Endothelial cell (in vitro differentiated cells): ENCODE data around the gene ELOA. TPM values are rescaled to one million over a fixed set of nuclear protein-coding genes. Genes with fewer than 3 reads are reported as not detected.
"Not testable (repeated sequence)": the region's sequence is repeated elsewhere in the genome, so short reads cannot be mapped to it uniquely, and the experiment has no call there.

Source experiments
- DNase-seq: peaks from one replicate; pipeline ENCODE4 v3.0.0; 2021; ENCODE audit warnings: low spot score
- H3K27ac Mint-ChIP-seq: one replicate; pipeline ENCODE4 v1.8.0; 2021; ENCODE audit warnings: mixed read lengths, inconsistent platforms; ENCODE audit not compliant: unreplicated experiment
- H3K27me3 Mint-ChIP-seq: one replicate; pipeline ENCODE4 v1.8.0; 2021; ENCODE audit warnings: mild to moderate bottlenecking, moderate library complexity, mixed read lengths, inconsistent platforms; ENCODE audit not compliant: unreplicated experiment
- H3K36me3 Mint-ChIP-seq: one replicate; pipeline ENCODE4 v1.8.0; 2021; ENCODE audit warnings: mild to moderate bottlenecking, low read depth, mixed read lengths, inconsistent platforms; ENCODE audit not compliant: unreplicated experiment
- H3K4me1 Mint-ChIP-seq: one replicate; pipeline ENCODE4 v1.8.0; 2021; ENCODE audit warnings: mild to moderate bottlenecking, mixed read lengths, inconsistent platforms; ENCODE audit not compliant: unreplicated experiment
- H3K4me3 Mint-ChIP-seq: one replicate; pipeline ENCODE4 v1.8.0; 2021; ENCODE audit warnings: mild to moderate bottlenecking, mixed read lengths, inconsistent platforms; ENCODE audit not compliant: unreplicated experiment
- H3K9me3 Mint-ChIP-seq: one replicate; pipeline ENCODE4 v1.8.0; 2021; ENCODE audit warnings: mixed read lengths, inconsistent platforms; ENCODE audit not compliant: unreplicated experiment
- CTCF ChIP-seq: fragments of 200-600 bp; sonication (generic); IDR thresholded peaks from one replicate; pipeline ENCODE4 v1.5.0; 2021; ENCODE audit warnings: antibody characterized with exemption; ENCODE audit not compliant: unreplicated experiment
- total RNA-seq: library from RNA; stranded (reverse); fragmentation: NEBNext Ultra II Directional; extraction: Animal tissue kit (Norgen Biotek cat#: 25700); gene quantifications from one replicate; pipeline ENCODE4 v1.2.1, GENCODE V29; 2021; ENCODE audit not compliant: unreplicated experiment

ELOA gene
- total RNA-seq, 1 donor from 2014 or later, result 54.4 TPM

DNA sequence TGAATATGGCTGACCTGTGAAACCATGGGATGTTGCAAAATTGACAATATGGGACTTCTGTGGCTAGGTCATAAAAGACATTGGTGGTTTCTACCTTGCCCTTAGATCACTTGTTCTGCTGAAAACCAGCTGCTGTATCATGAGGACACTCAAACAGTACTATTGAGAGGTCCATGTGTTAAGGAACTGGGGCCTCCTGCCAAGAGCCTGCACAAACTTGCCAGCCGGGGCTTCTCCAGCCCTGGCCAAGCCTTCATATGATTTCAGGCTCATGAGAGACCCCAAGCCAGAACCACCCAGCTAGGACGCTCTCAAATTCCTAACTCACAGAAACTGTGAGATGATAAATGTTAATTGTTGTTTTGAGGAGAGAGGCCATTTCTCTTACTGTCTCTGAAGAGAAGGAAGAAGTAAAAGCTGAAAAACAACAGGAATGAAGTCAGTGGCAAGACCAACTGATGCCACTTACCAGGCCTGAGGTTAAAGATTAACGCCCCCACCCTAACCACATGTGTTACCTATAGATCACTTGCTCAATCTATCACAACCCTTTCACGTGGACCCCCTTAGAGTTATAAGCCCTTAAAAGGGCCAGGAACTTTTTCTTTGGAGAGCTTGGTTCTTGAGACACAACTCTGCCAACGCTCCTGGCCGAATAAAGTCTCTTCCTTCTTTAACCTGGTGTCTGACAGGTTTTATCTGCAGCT is 31.1 kb downstream of the ELOA start:
- Mint-ChIP-seq H3K27ac (no peak overlapping the region), H3K36me3 (no peaks in the 10 kb centered on the region), H3K27me3 (peaks cover 3% of the 10 kb centered on the region), H3K4me1 (peaks cover 7% of the 10 kb centered on the region), H3K4me3 (no peak overlapping the region), H3K9me3 (no peaks in the 10 kb centered on the region)
- DNase-seq, result no peak
- no peak for TF ChIP-seq CTCF

- Mint-ChIP-seq H3K27me3 (peaks cover 3% of the 10 kb centered on the region), H3K36me3 (no peaks in the 10 kb centered on the region), H3K4me3 (no peak overlapping the region), H3K9me3 (no peaks in the 10 kb centered on the region), H3K4me1 (peaks cover 11% of the 10 kb centered on the region), H3K27ac (no peak overlapping the region)
- TF ChIP-seq CTCF, result no peak
- DNase-seq, result no peak
Measured at GRCh38 chr1:23776217-23776616, 32.9 kb downstream of the ELOA start.

DNA sequence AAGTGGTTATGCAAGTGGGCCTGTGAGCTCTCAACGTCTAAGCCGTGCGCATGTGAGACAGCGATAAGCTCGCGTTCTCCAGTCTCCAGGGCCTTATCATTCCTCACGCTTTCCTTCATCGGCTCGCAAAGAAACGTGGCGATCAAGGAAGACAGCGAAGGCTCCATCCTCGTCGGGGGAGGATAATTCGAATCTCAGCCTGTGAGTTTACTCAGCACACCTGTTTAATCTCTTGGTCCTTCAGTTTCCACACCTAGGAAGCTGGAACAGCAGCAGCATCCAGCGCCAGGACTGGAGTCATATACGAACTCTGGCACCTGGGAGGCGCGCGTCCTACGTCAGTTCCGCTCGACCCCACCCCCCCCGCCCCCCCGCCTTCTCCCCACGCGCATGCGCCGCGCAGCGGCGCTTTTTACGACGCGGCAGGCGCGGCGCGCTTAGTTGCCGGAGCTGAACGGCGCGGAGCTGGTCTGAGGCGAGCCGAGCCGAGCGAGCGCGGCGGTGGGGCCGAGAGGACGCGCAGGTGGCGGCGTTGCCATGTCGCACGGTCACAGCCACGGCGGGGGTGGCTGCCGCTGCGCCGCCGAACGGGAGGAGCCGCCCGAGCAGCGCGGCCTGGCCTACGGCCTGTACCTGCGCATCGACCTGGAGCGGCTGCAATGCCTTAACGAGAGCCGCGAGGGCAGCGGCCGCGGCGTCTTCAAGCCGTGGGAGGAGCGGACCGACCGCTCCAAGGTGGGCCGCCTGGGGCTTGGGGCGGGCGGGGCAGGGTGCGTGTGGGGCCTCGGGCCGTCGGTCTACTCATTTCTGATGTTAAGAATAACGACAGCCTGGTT is 34.9 kb downstream of the ELOA start, which contains the start of gene PITHD1:
TSS of gene PITHD1 (plus strand) at position 440 of the 836 bp plus-strand sequence. CDS start at position 538, 98 bp downstream.
- peaks cover 4% of the 10 kb centered on the region for H3K36me3 Mint-ChIP-seq
- H3K4me3 Mint-ChIP-seq, result peak within 1 kb of the TSS; percentile 96
- peaks cover 11% of the 10 kb centered on the region for H3K4me1 Mint-ChIP-seq
- H3K9me3 Mint-ChIP-seq, result no peaks in the 10 kb centered on the region
- DNase-seq, result peak; percentile 74
- H3K27ac Mint-ChIP-seq, result peak within 1 kb of the TSS; percentile 91
- H3K27me3 Mint-ChIP-seq, result peaks cover 3% of the 10 kb centered on the region
- TF ChIP-seq CTCF, result no peak

- no peak overlapping the region for H3K27ac Mint-ChIP-seq
- peaks cover 3% of the 10 kb centered on the region for H3K27me3 Mint-ChIP-seq
- H3K9me3 Mint-ChIP-seq, result no peaks in the 10 kb centered on the region
- peaks cover 7% of the 10 kb centered on the region for H3K36me3 Mint-ChIP-seq
- TF ChIP-seq CTCF, result no peak
- H3K4me3 Mint-ChIP-seq, result peak overlapping the region; percentile 79
- peaks cover 11% of the 10 kb centered on the region for H3K4me1 Mint-ChIP-seq
- DNase-seq, result no peak
Measured at GRCh38 chr1:23779826-23780371, 36.6 kb downstream of the ELOA start.

- H3K4me3 Mint-ChIP-seq, H3K9me3 Mint-ChIP-seq, DNase-seq, H3K4me1 Mint-ChIP-seq, H3K27me3 Mint-ChIP-seq, H3K27ac Mint-ChIP-seq: not testable (repeated sequence)
- peaks cover 26% of the 10 kb centered on the region for H3K36me3 Mint-ChIP-seq
Measured at GRCh38 chr1:23783141-23783540, 39.9 kb downstream of the ELOA start.
